Stimulated activated CD4-positive, alpha-beta T cell treated with anti-CD3 and anti-CD28 coated beads, Interleukin-12 subunit alpha, Interleukin-12 subunit beta, amount 100 ng/mL, for 48 hours (primary cell): ENCODE measurements around the gene FREM1.

Experiments
- DNase-seq, 3 donors: peaks; one replicate each; pipeline ENCODE4 v3.0.0-alpha.2; 2020; ENCODE audit warnings: low read depth in 2 of 3, low spot score in 1 of 3

FREM1 gene

GRCh38 chr9:14913366-14913765 is 3.1 kb upstream of the FREM1 start:
- no peak for DNase-seq

GRCh38 chr9:14912859-14913258 is 2.6 kb upstream of the FREM1 start:
- no peak for DNase-seq

- no peak for DNase-seq
Measured at GRCh38 chr9:14911046-14911445, 818 bp upstream of the FREM1 start.

- no peak for DNase-seq
Measured at GRCh38 chr9:14909601-14909960, 647 bp downstream of the FREM1 start.

GRCh38 chr9:14909181-14909580 is 1.0 kb downstream of the FREM1 start:
- no peak for DNase-seq

GRCh38 chr9:14908295-14909180 is 1.7 kb downstream of the FREM1 start:
- no peak for DNase-seq

- DNase-seq, result no peak
Measured at GRCh38 chr9:14907696-14908095, 2.5 kb downstream of the FREM1 start.

GRCh38 chr9:14907360-14907685 is 2.9 kb downstream of the FREM1 start:
- no peak for DNase-seq

- no peak for DNase-seq
Measured at GRCh38 chr9:14906644-14907359, 3.4 kb downstream of the FREM1 start.

GRCh38 chr9:14906000-14906399 is 4.2 kb downstream of the FREM1 start:
- DNase-seq, result no peak

- DNase-seq, result no peak
Measured at GRCh38 chr9:14903040-14903439, 7.2 kb downstream of the FREM1 start.

- DNase-seq, result no peak
Measured at GRCh38 chr9:14902561-14902960, 7.7 kb downstream of the FREM1 start.

GRCh38 chr9:14899815-14900193 is 10.4 kb downstream of the FREM1 start:
- DNase-seq, result no peak

- no peak for DNase-seq
Measured at GRCh38 chr9:14899042-14899814, 11.0 kb downstream of the FREM1 start.

GRCh38 chr9:14895806-14896205 is 14.4 kb downstream of the FREM1 start:
- DNase-seq, result no peak

- no peak for DNase-seq
Measured at GRCh38 chr9:14893280-14893679, 16.9 kb downstream of the FREM1 start.

- DNase-seq, result no peak
Measured at GRCh38 chr9:14891332-14891731, 18.9 kb downstream of the FREM1 start.

GRCh38 chr9:14889451-14889850 is 20.8 kb downstream of the FREM1 start:
- DNase-seq, result no peak

GRCh38 chr9:14888875-14889274 is 21.4 kb downstream of the FREM1 start:
- no peak for DNase-seq

GRCh38 chr9:14888272-14888671 is 22.0 kb downstream of the FREM1 start:
- DNase-seq, result no peak

GRCh38 chr9:14887149-14887548 is 23.1 kb downstream of the FREM1 start:
- no peak for DNase-seq
